HCT116 (cell line): ENCODE data around the gene TLR9.

ENCODE experiments used
- CBX3 ChIP-seq: IDR thresholded peaks from 2 replicates; pipeline ENCODE4 v1.6.1; 2012; ENCODE audit warnings: low read depth
- CEBPB ChIP-seq: IDR thresholded peaks from 2 replicates; pipeline ENCODE4 v1.6.1; 2012; ENCODE audit warnings: low read depth
- CTCF ChIP-seq, 3 experiments: fragments of 200-600 bp in 1 of 3; sonication (generic) in 1 of 3; IDR thresholded peaks in 2 of 3; conservative IDR thresholded peaks in 1 of 3; 2 replicates each; pipeline ENCODE4 v1.5.1; 2012 to 2017; ENCODE audit warnings: low read depth in 2 of 3, low read length in 2 of 3, antibody characterized with exemption in 1 of 3, borderline replicate concordance in 1 of 3, control low read depth in 1 of 3, mild to moderate bottlenecking in 1 of 3, mixed read lengths in 1 of 3, mixed run types in 1 of 3, moderate library complexity in 1 of 3; ENCODE audit not compliant: insufficient read depth in 1 of 3
- EGR1 ChIP-seq: IDR thresholded peaks from 2 replicates; pipeline ENCODE4 v1.6.1; 2012; ENCODE audit warnings: low read depth
- EZH2 ChIP-seq: fragments of 200-600 bp; sonication (generic); IDR thresholded peaks from 2 replicates; pipeline ENCODE4 v1.6.1; 2017; ENCODE audit warnings: antibody characterized with exemption, mixed run types
- EZH2phosphoT487 ChIP-seq: fragments of 200-600 bp; IDR thresholded peaks from 2 replicates; pipeline ENCODE4 v1.6.1; 2018; ENCODE audit warnings: antibody characterized with exemption, borderline replicate concordance
- JUND ChIP-seq: IDR thresholded peaks from 2 replicates; pipeline ENCODE4 v1.6.1; 2012
- POLR2A ChIP-seq: IDR thresholded peaks from 2 replicates; pipeline ENCODE4 v1.7.0; 2011; ENCODE audit warnings: borderline replicate concordance; ENCODE audit not compliant: insufficient read depth, insufficient read length; ENCODE audit errors: extremely low read depth
- POLR2AphosphoS5 ChIP-seq: IDR thresholded peaks from 2 replicates; pipeline ENCODE4 v1.6.1; 2011; ENCODE audit warnings: mild to moderate bottlenecking, low read depth, low read length, moderate library complexity
- TCF7L2 ChIP-seq: IDR thresholded peaks from 2 replicates; pipeline ENCODE4 v1.7.0; 2011; ENCODE audit warnings: borderline replicate concordance, inconsistent platforms; ENCODE audit not compliant: insufficient read depth, insufficient read length; ENCODE audit errors: extremely low read depth
- ZFX ChIP-seq: fragments of 450-650 bp; IDR thresholded peaks from 2 replicates; pipeline ENCODE4 v1.6.1; 2017
- TF ChIP-seq, protein P1 (sequence below): IDR thresholded peaks from 2 replicates; pipeline ENCODE4 v1.6.1; 2012; ENCODE audit warnings: low read depth

DNA sequence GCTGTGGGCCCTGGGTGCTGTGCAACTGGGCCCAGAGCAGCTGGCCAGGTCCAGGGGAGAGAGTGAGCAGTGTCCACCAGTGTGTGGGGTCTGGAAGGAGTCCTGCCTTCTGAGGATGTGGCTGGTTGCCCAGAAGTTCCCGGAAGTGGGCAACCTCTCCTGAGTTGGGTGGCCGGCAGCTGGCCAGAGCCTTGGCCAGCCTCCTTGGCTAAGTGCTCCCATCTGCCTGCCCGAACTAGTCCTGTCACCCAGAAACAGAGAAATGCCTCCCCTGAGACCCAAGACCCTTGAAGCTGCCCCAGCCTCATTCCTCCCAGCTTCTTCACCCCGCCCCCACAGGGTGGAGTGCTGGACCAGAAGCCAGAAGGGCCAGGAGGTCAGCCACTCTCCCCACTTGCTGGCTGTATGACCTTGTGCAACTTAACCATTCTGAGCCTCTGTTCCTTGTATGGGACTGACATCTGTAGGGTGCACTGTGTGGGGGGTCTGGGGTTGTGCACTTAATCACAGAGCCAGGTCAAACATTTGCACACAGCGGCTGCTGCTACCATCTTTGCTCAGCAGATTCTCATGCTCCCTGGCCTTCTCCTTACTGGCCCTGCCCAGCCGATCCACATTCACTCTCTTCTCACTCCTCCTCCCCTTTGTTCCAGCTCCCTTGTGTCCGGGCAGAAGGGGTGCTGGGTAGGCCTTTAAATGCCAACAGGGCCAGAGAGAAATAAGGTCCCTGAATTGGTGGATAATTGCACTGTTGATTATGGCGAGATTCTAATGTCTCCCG is 35.0 kb downstream of the TLR9 start:
- TF ChIP-seq, protein P1, sequence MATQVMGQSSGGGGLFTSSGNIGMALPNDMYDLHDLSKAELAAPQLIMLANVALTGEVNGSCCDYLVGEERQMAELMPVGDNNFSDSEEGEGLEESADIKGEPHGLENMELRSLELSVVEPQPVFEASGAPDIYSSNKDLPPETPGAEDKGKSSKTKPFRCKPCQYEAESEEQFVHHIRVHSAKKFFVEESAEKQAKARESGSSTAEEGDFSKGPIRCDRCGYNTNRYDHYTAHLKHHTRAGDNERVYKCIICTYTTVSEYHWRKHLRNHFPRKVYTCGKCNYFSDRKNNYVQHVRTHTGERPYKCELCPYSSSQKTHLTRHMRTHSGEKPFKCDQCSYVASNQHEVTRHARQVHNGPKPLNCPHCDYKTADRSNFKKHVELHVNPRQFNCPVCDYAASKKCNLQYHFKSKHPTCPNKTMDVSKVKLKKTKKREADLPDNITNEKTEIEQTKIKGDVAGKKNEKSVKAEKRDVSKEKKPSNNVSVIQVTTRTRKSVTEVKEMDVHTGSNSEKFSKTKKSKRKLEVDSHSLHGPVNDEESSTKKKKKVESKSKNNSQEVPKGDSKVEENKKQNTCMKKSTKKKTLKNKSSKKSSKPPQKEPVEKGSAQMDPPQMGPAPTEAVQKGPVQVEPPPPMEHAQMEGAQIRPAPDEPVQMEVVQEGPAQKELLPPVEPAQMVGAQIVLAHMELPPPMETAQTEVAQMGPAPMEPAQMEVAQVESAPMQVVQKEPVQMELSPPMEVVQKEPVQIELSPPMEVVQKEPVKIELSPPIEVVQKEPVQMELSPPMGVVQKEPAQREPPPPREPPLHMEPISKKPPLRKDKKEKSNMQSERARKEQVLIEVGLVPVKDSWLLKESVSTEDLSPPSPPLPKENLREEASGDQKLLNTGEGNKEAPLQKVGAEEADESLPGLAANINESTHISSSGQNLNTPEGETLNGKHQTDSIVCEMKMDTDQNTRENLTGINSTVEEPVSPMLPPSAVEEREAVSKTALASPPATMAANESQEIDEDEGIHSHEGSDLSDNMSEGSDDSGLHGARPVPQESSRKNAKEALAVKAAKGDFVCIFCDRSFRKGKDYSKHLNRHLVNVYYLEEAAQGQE = no peak
- no peak for TF ChIP-seq CTCF (IDR thresholded peaks at IDR 0.05 in 2 of 3, conservative IDR thresholded peaks at IDR 0.05 in 1 of 3; ENCODE audit: borderline replicate concordance in 1 of 3, insufficient read depth in 1 of 3, low read depth in 2 of 3, low read length in 2 of 3)
- no peak for TF ChIP-seq POLR2AphosphoS5
- no peak for TF ChIP-seq EZH2
- no peak for TF ChIP-seq CBX3
- TF ChIP-seq EZH2phosphoT487 = no peak
- TF ChIP-seq TCF7L2 = no peak
- TF ChIP-seq POLR2A = no peak
- no peak for TF ChIP-seq JUND
- TF ChIP-seq CEBPB = no peak
- TF ChIP-seq ZFX = no peak
- no peak for TF ChIP-seq EGR1
